ENCODE measurements around the gene FANCD2OS.
A peak's percentile ranks its signal among the peaks of the same experiment; 100 is the strongest.
"Not testable (repeated sequence)": the region's sequence is repeated elsewhere in the genome, so short reads cannot be mapped to it uniquely, and the experiment has no call there.

FANCD2OS gene

GRCh38 chr3:10108091-10108490 lies at the start of gene FANCD2OS:
Gene FANCD2OS, minus strand, starts transcription at chr3:10108255. Its CDS starts 3,481 bp downstream, at chr3:10104774.
- no peak for DNase-seq

- no peak for DNase-seq
These were observed 49.0 kb upstream of the FANCD2OS start for GRCh38 chr3:10157031-10157430.

GRCh38 chr3:10155658-10156057 lies 47.6 kb upstream of the FANCD2OS start:
- DNase-seq = no peak

- DNase-seq = no peak
These were observed 47.0 kb upstream of the FANCD2OS start for GRCh38 chr3:10155123-10155472.

- no peak for DNase-seq
These were observed 46.5 kb upstream of the FANCD2OS start for GRCh38 chr3:10154335-10155122.

- DNase-seq = no peak
These were observed 42.9 kb upstream of the FANCD2OS start for GRCh38 chr3:10150987-10151386.

GRCh38 chr3:10149226-10149625 lies 41.2 kb upstream of the FANCD2OS start:
- DNase-seq = no peak

GRCh38 chr3:10145685-10146084 lies 37.6 kb upstream of the FANCD2OS start:
- DNase-seq = no peak

- no peak for DNase-seq
These were observed 34.9 kb upstream of the FANCD2OS start for GRCh38 chr3:10142707-10143560.

- DNase-seq = no peak
These were observed 33.0 kb upstream of the FANCD2OS start for GRCh38 chr3:10140996-10141546.

- DNase-seq = no peak
These were observed 29.1 kb upstream of the FANCD2OS start for GRCh38 chr3:10137178-10137577.

GRCh38 chr3:10136426-10137005 lies 28.5 kb upstream of the FANCD2OS start:
- DNase-seq = no peak

- not testable (repeated sequence) for DNase-seq
These were observed 27.8 kb upstream of the FANCD2OS start for GRCh38 chr3:10135872-10136271.

- no peak for DNase-seq
These were observed 14.7 kb upstream of the FANCD2OS start for GRCh38 chr3:10122724-10123123.

GRCh38 chr3:10121064-10121463 lies 13.0 kb upstream of the FANCD2OS start:
- no peak for DNase-seq

- DNase-seq = no peak
These were observed 11.3 kb upstream of the FANCD2OS start for GRCh38 chr3:10119376-10119775.

GRCh38 chr3:10116928-10117327 lies 8.9 kb upstream of the FANCD2OS start:
- DNase-seq = no peak

GRCh38 chr3:10116138-10116460 lies 8.0 kb upstream of the FANCD2OS start:
- no peak for DNase-seq

- peak; percentile 85 to 94 for DNase-seq
These were observed 7.5 kb upstream of the FANCD2OS start, which contains the start of gene BRK1 for GRCh38 chr3:10115326-10116137. Gene BRK1, plus strand, starts transcription at chr3:10115675. Its CDS starts 27 bp downstream, at chr3:10115702.

GRCh38 chr3:10106919-10107318 lies 1.1 kb downstream of the FANCD2OS start:
- DNase-seq = no peak

GRCh38 chr3:10099041-10099440 lies 9.0 kb downstream of the FANCD2OS start:
- DNase-seq = no peak

GRCh38 chr3:10093678-10094077 lies 14.4 kb downstream of the FANCD2OS start:
- DNase-seq = no peak

- not testable (repeated sequence) for DNase-seq
These were observed 16.7 kb downstream of the FANCD2OS start for GRCh38 chr3:10091387-10091786.

Measured in NCI-H446 (cell line).